Liver (tissue), 9 donors: ENCODE measurements around the gene PLS1. TPM values are rescaled to one million over a fixed set of nuclear protein-coding genes. Genes with fewer than 3 reads are reported as not detected.
"Not testable (repeated sequence)": the region's sequence is repeated elsewhere in the genome, so short reads cannot be mapped to it uniquely, and the experiment has no call there.

Experiments
- DNase-seq: peaks from one replicate; pipeline ENCODE4 v3.0.0-alpha.2; 2017; ENCODE audit warnings: low spot score
- H3K27ac ChIP-seq, 2 donors: one replicate each; pipeline ENCODE4 v1.7.0; 2013; ENCODE audit warnings: inconsistent platforms in 2 of 2, low read length in 2 of 2, control low read depth in 1 of 2, low read depth in 1 of 2, mild to moderate bottlenecking in 1 of 2
- H3K27me3 ChIP-seq, 4 donors: one replicate each; pipeline versions ENCODE4 v1.6.1 to v1.7.0; 2013; ENCODE audit warnings: low read length in 3 of 4, inconsistent platforms in 1 of 4, mild to moderate bottlenecking in 1 of 4, moderate library complexity in 1 of 4; ENCODE audit not compliant: control insufficient read depth in 4 of 4, insufficient read depth in 4 of 4
- H3K36me3 ChIP-seq, 4 donors: one replicate each; pipeline versions ENCODE4 v1.6.1 to v1.7.0; 2013; ENCODE audit warnings: low read length in 3 of 4, mild to moderate bottlenecking in 3 of 4, low read depth in 1 of 4, moderate library complexity in 1 of 4; ENCODE audit not compliant: control insufficient read depth in 4 of 4, insufficient read depth in 3 of 4
- H3K4me1 ChIP-seq, 4 donors: one replicate each; pipeline versions ENCODE4 v1.6.1 to v1.7.0; 2013; ENCODE audit warnings: low read length in 3 of 4, mild to moderate bottlenecking in 3 of 4, moderate library complexity in 1 of 4; ENCODE audit not compliant: control insufficient read depth in 4 of 4, insufficient read depth in 4 of 4
- H3K4me3 ChIP-seq, 3 donors: one replicate each; pipeline versions ENCODE4 v1.6.1 to v1.7.0; 2013; ENCODE audit warnings: low read length in 3 of 3, control low read depth in 1 of 3, low read depth in 1 of 3, mild to moderate bottlenecking in 1 of 3
- H3K9ac ChIP-seq, 2 donors: one replicate each; pipeline ENCODE4 v1.7.0; 2013; ENCODE audit warnings: low read length in 2 of 2, mild to moderate bottlenecking in 2 of 2, moderate library complexity in 2 of 2, control low read depth in 1 of 2, low read depth in 1 of 2
- H3K9me3 ChIP-seq, 4 donors: one replicate each; pipeline versions ENCODE4 v1.6.1 to v1.7.0; 2013; ENCODE audit warnings: low read length in 3 of 4; ENCODE audit not compliant: control insufficient read depth in 4 of 4
- FOXA2 ChIP-seq: IDR thresholded peaks from 2 replicates; pipeline ENCODE4 v1.6.1; 2016; ENCODE audit warnings: antibody characterized with exemption
- HNF4A ChIP-seq, 2 donors: conservative IDR thresholded peaks; 2 replicates each; pipeline ENCODE4 v1.6.1; 2016; ENCODE audit warnings: antibody characterized with exemption in 2 of 2, mild to moderate bottlenecking in 2 of 2
- HNF4G ChIP-seq: IDR thresholded peaks from 2 replicates; pipeline ENCODE4 v1.6.1; 2016; ENCODE audit warnings: antibody characterized with exemption
- JUND ChIP-seq, 2 donors: IDR thresholded peaks; 2 replicates each; pipeline ENCODE4 v1.6.1; 2016; ENCODE audit warnings: antibody characterized with exemption in 2 of 2
- NR2F2 ChIP-seq: IDR thresholded peaks from 2 replicates; pipeline ENCODE4 v1.6.1; 2016; ENCODE audit warnings: antibody characterized with exemption
- RAD21 ChIP-seq, 2 donors: IDR thresholded peaks; 2 replicates each; pipeline ENCODE4 v1.6.1; 2016; ENCODE audit warnings: antibody characterized with exemption in 2 of 2, mild to moderate bottlenecking in 2 of 2
- RXRA ChIP-seq, 2 donors: IDR thresholded peaks; 2 replicates each; pipeline ENCODE4 v1.6.1; 2017 to 2018; ENCODE audit warnings: antibody characterized with exemption in 2 of 2, mild to moderate bottlenecking in 1 of 2
- SP1 ChIP-seq: IDR thresholded peaks from 2 replicates; pipeline ENCODE4 v1.6.1; 2018; ENCODE audit warnings: antibody characterized with exemption, mild to moderate bottlenecking
- TAF1 ChIP-seq: conservative IDR thresholded peaks from 2 replicates; pipeline ENCODE4 v1.6.1; 2016; ENCODE audit warnings: antibody characterized with exemption, mild to moderate bottlenecking
- YY1 ChIP-seq: IDR thresholded peaks from 2 replicates; pipeline ENCODE4 v1.6.1; 2016; ENCODE audit warnings: antibody characterized with exemption, mild to moderate bottlenecking
- WGBS: extraction: QIAGEN DNeasy Blood & Tissue Kit; methylation state at CpG from one replicate; pipeline ENCODE4 v1.1.7; 2013; 5-methylcytosine and 5-hydroxymethylcytosine counted together
- polyA plus RNA-seq, 2 donors: library from polyadenylated mRNA; stranded (reverse) in 1 of 2; unstranded in 1 of 2; fragments of 200-250 nt in 1 of 2; fragments of >200 nt in 1 of 2; fragmentation: Nextera tagmentation in 1 of 2; extraction: Ambion mirVana in 1 of 2; gene quantifications; one replicate each; pipeline versions ENCODE4 v1.2.1 to v1.2.3, GENCODE V29; 2013 to 2015
- total RNA-seq, 2 donors: library from RNA; depleted of rRNA; stranded (reverse); fragments of >200 nt; gene quantifications; one replicate each; pipeline ENCODE4 v1.2.3, GENCODE V29; 2014
- TF ChIP-seq, protein P1 (sequence below): IDR thresholded peaks from 2 replicates; pipeline ENCODE4 v1.6.1; 2016; ENCODE audit warnings: antibody characterized with exemption, mild to moderate bottlenecking
- TF ChIP-seq, protein P2 (sequence below): IDR thresholded peaks from 2 replicates; pipeline ENCODE4 v1.6.1; 2016; ENCODE audit warnings: antibody characterized with exemption
- TF ChIP-seq, protein P3 (sequence below): fragments of 150-350 bp; IDR thresholded peaks from 2 replicates; pipeline ENCODE4 v1.5.1; 2017; ENCODE audit warnings: improper control_type of control experiment, low read depth, low read length; ENCODE audit not compliant: missing input control
- donor health status: healthy.
- donor health status: healthy.
- donor health status: healthy.
- donor health status: healthy.
- donor health status: healthy.

PLS1 gene
- total and polyA plus RNA-seq, 4 donors = 7.2 to 21.9 (median 10.1) TPM

DNA sequence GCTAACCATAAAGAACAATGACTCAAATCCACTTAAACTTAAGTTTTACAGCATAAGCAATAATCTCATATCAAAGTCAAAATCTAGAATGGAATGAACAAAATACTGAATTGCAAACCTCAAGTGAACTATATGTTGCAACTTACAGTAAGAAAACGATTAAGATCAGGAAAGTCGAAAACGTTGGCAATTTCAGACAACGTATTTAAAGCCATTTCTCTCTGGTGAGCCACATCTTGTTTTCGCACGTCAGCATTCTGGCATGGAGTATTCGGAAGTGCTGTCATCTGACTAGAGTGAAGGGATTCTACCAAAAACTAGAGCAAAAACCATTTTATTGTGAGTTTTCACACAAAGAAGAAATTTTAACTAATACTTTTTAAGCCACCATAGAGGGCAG is 46.2 kb upstream of the PLS1 start:
- no peak for TF ChIP-seq RAD21 (IDR thresholded peaks at IDR 0.05)
- no peak for TF ChIP-seq FOXA2
- TF ChIP-seq SP1 = no peak
- TF ChIP-seq TAF1 = no peak
- TF ChIP-seq, protein P1, sequence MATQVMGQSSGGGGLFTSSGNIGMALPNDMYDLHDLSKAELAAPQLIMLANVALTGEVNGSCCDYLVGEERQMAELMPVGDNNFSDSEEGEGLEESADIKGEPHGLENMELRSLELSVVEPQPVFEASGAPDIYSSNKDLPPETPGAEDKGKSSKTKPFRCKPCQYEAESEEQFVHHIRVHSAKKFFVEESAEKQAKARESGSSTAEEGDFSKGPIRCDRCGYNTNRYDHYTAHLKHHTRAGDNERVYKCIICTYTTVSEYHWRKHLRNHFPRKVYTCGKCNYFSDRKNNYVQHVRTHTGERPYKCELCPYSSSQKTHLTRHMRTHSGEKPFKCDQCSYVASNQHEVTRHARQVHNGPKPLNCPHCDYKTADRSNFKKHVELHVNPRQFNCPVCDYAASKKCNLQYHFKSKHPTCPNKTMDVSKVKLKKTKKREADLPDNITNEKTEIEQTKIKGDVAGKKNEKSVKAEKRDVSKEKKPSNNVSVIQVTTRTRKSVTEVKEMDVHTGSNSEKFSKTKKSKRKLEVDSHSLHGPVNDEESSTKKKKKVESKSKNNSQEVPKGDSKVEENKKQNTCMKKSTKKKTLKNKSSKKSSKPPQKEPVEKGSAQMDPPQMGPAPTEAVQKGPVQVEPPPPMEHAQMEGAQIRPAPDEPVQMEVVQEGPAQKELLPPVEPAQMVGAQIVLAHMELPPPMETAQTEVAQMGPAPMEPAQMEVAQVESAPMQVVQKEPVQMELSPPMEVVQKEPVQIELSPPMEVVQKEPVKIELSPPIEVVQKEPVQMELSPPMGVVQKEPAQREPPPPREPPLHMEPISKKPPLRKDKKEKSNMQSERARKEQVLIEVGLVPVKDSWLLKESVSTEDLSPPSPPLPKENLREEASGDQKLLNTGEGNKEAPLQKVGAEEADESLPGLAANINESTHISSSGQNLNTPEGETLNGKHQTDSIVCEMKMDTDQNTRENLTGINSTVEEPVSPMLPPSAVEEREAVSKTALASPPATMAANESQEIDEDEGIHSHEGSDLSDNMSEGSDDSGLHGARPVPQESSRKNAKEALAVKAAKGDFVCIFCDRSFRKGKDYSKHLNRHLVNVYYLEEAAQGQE = no peak
- TF ChIP-seq, protein P2, sequence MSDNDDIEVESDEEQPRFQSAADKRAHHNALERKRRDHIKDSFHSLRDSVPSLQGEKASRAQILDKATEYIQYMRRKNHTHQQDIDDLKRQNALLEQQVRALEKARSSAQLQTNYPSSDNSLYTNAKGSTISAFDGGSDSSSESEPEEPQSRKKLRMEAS = no peak
- no peak for DNase-seq
- 95% methylated on average over 7 of the region's 7 CpGs for WGBS
- Histone ChIP-seq H3K27me3 (no peaks in the 10 kb centered on the region), H3K9ac (no peak overlapping the region), H3K4me1 (no peaks in the 10 kb centered on the region), H3K9me3 (no peaks in the 10 kb centered on the region), H3K4me3 (no peak overlapping the region), H3K36me3 (peaks cover 10 to 33% (median 23%) of the 10 kb centered on the region in 4 donors), H3K27ac (no peak overlapping the region)

DNA sequence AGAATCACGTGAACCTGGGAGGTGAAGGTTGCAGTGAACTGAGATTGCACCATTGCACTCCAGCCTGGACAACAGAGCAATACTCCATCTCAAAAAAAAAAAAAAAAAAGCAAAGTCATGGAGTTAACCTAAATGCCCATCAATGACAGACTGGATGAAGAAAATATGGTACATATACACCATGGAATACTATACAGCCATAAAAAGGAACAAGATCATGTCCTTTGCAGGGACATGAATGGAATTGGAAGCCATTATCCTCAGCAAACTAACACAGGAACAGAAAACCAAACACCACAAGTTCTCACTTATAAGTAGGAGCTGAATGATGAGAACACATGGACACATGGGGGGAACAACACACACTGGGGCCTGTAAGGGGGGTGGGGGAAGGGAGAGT is 43.6 kb upstream of the PLS1 start:
- WGBS = 97% methylated on average over 1 of the region's 1 CpG
- H3K27ac ChIP-seq, H3K9me3 ChIP-seq, DNase-seq, H3K4me1 ChIP-seq, H3K27me3 ChIP-seq, H3K4me3 ChIP-seq, H3K9ac ChIP-seq: not testable (repeated sequence)
- H3K36me3 ChIP-seq = peaks cover 13 to 54% (median 30%) of the 10 kb centered on the region in 4 donors

DNA sequence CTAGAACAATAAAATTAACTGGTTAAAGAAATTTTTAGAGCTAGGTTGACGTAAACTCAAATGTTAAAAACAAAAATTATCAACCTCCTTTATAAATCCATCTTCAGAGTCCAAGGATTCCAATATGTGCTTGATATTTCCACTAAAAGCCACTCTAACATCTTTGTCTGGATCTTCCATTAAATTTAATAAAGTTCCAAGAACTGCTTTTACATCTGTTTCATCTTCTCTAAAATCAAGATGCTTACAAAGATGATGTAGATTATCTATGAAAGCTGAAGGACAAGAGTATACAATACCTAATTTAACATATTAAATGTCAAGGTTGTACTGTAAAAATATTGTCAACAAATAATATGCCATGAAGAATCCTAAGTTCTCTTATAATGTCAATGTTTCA is 42.5 kb upstream of the PLS1 start:
- Histone ChIP-seq H3K27ac (no peak overlapping the region), H3K4me3 (no peak overlapping the region), H3K27me3 (no peaks in the 10 kb centered on the region), H3K4me1 (no peaks in the 10 kb centered on the region), H3K9ac (no peak overlapping the region), H3K9me3 (no peaks in the 10 kb centered on the region), H3K36me3 (peaks cover 8 to 62% (median 29%) of the 10 kb centered on the region in 4 donors)
- no peak for TF ChIP-seq JUND (IDR thresholded peaks at IDR 0.05)
- no peak for DNase-seq
- WGBS = 94% methylated on average over 1 of the region's 1 CpG

DNA sequence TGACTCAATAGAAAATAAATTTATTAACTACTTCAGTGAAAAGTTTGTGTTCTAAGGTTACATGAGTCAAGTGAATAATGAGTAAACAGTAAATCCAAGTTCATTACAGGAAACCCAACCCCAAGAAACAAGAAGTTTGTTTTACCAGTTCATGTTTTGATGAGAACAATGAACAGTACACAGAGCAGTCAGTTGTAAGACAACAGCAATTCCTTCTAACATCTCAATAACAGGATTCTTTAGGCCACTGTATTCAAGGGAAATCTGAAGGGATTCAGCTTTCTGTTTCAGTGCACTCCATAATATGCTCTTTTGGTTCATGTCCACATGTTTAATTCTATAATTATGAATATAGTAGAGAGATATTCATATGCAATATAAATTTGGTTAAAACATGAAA is 36.1 kb upstream of the PLS1 start:
- Histone ChIP-seq H3K4me1 (no peaks in the 10 kb centered on the region), H3K9me3 (no peaks in the 10 kb centered on the region), H3K27ac (no peak overlapping the region), H3K9ac (no peak overlapping the region), H3K4me3 (no peak overlapping the region), H3K36me3 (peaks cover 1 to 50% (median 26%) of the 10 kb centered on the region in 4 donors), H3K27me3 (no peaks in the 10 kb centered on the region)
- no peak for DNase-seq
- TF ChIP-seq, protein P3, sequence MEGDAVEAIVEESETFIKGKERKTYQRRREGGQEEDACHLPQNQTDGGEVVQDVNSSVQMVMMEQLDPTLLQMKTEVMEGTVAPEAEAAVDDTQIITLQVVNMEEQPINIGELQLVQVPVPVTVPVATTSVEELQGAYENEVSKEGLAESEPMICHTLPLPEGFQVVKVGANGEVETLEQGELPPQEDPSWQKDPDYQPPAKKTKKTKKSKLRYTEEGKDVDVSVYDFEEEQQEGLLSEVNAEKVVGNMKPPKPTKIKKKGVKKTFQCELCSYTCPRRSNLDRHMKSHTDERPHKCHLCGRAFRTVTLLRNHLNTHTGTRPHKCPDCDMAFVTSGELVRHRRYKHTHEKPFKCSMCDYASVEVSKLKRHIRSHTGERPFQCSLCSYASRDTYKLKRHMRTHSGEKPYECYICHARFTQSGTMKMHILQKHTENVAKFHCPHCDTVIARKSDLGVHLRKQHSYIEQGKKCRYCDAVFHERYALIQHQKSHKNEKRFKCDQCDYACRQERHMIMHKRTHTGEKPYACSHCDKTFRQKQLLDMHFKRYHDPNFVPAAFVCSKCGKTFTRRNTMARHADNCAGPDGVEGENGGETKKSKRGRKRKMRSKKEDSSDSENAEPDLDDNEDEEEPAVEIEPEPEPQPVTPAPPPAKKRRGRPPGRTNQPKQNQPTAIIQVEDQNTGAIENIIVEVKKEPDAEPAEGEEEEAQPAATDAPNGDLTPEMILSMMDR = no peak
- TF ChIP-seq JUND (IDR thresholded peaks at IDR 0.05) (no peak), NR2F2 (no peak), HNF4G (no peak), HNF4A (conservative IDR thresholded peaks at IDR 0.05) (no peak), RXRA (IDR thresholded peaks at IDR 0.05) (no peak), YY1 (no peak), SP1 (no peak)
- TF ChIP-seq, protein P1 = no peak
- TF ChIP-seq, protein P2 = no peak
